Measurements from ENCODE around the gene FGG. TPM values are rescaled to one million over a fixed set of nuclear protein-coding genes. Genes with fewer than 3 reads are reported as not detected.
"Not testable (repeated sequence)": the region's sequence is repeated elsewhere in the genome, so short reads cannot be mapped to it uniquely, and the experiment has no call there.

Gene FGG
- total RNA-seq, 1 donor from 2014 or later = 515 TPM

- no peaks in the 10 kb centered on the region for H3K27me3 ChIP-seq
Observed at GRCh38 chr4:154604696-154605200, 7.7 kb downstream of the FGG start.

GRCh38 chr4:154603033-154603943 is 9.2 kb downstream of the FGG start:
- no peaks in the 10 kb centered on the region for H3K27me3 ChIP-seq
- H3K36me3 ChIP-seq = no peaks in the 10 kb centered on the region
- ATAC-seq (no peak), DNase-seq (no peak)
- no peaks in the 10 kb centered on the region for H3K9me3 ChIP-seq
- no peak for TF ChIP-seq CTCF (IDR thresholded peaks at IDR 0.05)
- no peak overlapping the region for H3K4me3 ChIP-seq
- H3K27ac ChIP-seq = no peak overlapping the region
- no peaks in the 10 kb centered on the region for H3K4me1 ChIP-seq
- intact Hi-C loops (cut with DNase I) = no loop called here

More at GRCh38 chr4:154604696-154605200, 7.7 kb downstream of the FGG start:
- Histone ChIP-seq H3K27ac (no peak overlapping the region), H3K4me3 (no peak overlapping the region), H3K4me1 (no peaks in the 10 kb centered on the region), H3K9me3 (no peaks in the 10 kb centered on the region), H3K36me3 (no peaks in the 10 kb centered on the region)
- DNase-seq (no peak), ATAC-seq (no peak)
- TF ChIP-seq CTCF (IDR thresholded peaks at IDR 0.05) = no peak
- intact Hi-C loops (cut with DNase I) = no loop called here

GRCh38 chr4:154602404-154603020 is 9.9 kb downstream of the FGG start:
- Histone ChIP-seq H3K9me3 (no peaks in the 10 kb centered on the region), H3K4me1 (no peaks in the 10 kb centered on the region), H3K4me3 (no peak overlapping the region), H3K27me3 (no peaks in the 10 kb centered on the region), H3K36me3 (no peaks in the 10 kb centered on the region), H3K27ac (no peak overlapping the region)
- no peak for TF ChIP-seq CTCF (IDR thresholded peaks at IDR 0.05)
- ATAC-seq (no peak), DNase-seq (no peak)
- intact Hi-C loops (cut with DNase I) = no loop called here

GRCh38 chr4:154597798-154598774 is 14.4 kb downstream of the FGG start:
- Histone ChIP-seq H3K27ac (no peak overlapping the region), H3K9me3 (no peaks in the 10 kb centered on the region), H3K27me3 (no peaks in the 10 kb centered on the region), H3K36me3 (no peaks in the 10 kb centered on the region), H3K4me1 (no peaks in the 10 kb centered on the region), H3K4me3 (no peak overlapping the region)
- no peak for TF ChIP-seq CTCF (IDR thresholded peaks at IDR 0.05)
- intact Hi-C loops (cut with DNase I) = no loop called here
- ATAC-seq = no peak
- DNase-seq = no peak

GRCh38 chr4:154597281-154597680 is 15.2 kb downstream of the FGG start:
- DNase-seq; H3K4me3 ChIP-seq; H3K27ac ChIP-seq; ATAC-seq; H3K9me3 ChIP-seq; intact Hi-C loops (cut with DNase I); H3K27me3 ChIP-seq; H3K36me3 ChIP-seq; H3K4me1 ChIP-seq: not testable (repeated sequence)
